Mucosa of gallbladder (tissue), 1 donor: ENCODE results near the gene PBXIP1. TPM values are rescaled to one million over a fixed set of nuclear protein-coding genes. Genes with fewer than 3 reads are reported as not detected.
A peak's percentile ranks its signal among the peaks of the same experiment; 100 is the strongest.

Source experiments
- DNase-seq: peaks from one replicate; pipeline ENCODE4 v3.0.0-alpha.2; 2020; ENCODE audit warnings: low spot score
- total RNA-seq: library from RNA; stranded (reverse); gene quantifications from one replicate; pipeline ENCODE4 v1.2.1, GENCODE V29; 2021
- donor health status: DM: no; HTN: no; CAD: no.

PBXIP1 gene, protein sequence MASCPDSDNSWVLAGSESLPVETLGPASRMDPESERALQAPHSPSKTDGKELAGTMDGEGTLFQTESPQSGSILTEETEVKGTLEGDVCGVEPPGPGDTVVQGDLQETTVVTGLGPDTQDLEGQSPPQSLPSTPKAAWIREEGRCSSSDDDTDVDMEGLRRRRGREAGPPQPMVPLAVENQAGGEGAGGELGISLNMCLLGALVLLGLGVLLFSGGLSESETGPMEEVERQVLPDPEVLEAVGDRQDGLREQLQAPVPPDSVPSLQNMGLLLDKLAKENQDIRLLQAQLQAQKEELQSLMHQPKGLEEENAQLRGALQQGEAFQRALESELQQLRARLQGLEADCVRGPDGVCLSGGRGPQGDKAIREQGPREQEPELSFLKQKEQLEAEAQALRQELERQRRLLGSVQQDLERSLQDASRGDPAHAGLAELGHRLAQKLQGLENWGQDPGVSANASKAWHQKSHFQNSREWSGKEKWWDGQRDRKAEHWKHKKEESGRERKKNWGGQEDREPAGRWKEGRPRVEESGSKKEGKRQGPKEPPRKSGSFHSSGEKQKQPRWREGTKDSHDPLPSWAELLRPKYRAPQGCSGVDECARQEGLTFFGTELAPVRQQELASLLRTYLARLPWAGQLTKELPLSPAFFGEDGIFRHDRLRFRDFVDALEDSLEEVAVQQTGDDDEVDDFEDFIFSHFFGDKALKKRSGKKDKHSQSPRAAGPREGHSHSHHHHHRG
- total RNA-seq: 208 TPM

DNA sequence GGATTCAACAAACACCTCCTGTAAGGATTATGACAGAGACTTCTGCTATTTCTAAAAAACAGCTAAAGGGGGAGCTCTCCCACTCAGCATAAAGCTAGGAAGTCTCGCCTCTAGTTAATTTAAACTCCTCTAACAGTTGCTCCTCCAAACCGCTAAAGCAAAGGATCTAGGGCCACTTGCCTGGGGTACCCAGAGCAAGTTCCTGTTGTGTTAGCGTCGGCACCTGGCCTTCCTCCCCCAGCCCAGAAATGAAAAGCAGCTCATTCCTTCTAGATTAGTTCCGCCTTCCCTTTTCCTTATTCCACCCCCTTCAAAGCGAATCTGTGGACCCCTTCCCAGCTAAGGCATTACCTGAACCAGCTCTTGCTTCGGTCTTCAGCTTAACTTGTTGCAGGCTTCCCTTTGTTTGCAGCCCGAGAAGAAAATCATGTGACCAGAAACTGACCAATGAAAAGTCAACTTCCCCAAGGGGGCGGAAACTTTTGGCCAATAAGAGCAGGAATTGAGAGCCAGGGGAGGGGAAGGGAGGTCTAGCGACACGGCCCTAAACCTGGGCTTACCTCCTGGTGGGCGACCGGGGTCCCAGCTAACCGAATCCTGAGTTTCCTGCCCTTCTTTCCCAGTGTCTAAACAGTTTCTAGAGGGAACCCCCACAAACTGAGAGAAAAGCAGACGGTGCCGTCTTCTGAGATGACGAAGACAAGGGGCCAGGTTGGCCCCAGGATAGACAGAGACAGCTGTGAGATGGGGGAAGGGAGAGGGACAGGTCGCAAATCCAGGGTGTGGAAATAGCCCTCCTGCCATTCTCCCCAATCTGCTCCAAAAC is at the start of gene PBXIP1:
Gene PBXIP1, minus strand, starts transcription at position 382 of the 826 bp plus-strand sequence. CDS start 2,378 bp downstream, outside the sequence.
- DNase-seq: peak; percentile 91

DNA sequence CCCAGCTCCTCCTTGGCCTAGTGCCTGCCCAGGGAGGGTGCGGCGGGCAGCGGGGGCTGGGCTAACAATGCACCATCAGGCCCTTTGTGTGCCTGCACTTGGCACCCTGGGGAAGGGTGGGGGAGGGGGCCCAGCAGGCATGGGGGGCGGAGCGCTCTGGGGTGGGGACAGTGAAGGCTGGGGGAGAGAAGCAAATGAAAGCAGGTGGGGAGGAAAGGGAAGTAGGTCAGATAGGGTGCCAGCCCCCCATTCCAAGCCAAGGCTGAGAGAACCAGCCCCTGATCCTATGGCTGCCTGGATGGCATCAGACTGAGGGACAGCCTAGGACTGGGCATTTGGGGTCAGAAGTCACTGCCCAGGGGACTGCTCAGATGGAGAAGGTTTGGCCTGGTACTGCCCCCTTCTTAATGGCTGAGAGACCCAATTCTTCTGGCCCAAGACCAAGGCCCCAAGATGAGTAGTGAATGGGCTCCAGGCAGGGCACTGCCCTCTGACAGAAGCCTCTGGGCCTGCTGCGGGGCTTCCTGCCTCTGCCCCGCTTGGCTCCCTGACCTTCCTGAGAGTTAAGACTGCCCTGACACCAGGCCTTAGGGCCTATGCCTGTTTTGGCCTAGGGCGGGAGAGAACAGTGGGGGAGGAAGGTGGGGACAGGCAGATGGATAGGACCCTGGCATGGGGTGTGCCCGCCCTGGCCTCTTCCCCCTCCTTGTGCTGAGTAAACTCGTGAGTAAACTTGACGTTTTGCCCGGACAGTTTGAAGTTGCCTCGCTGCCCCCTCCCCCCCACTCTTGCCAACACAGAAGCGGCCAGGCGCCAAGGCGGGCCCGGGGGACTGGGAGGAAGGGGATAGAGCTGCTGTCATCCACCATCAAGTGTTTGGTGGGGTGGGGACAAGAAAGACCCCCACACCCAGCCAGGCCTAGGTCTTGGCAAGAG is 49.4 kb upstream of the PBXIP1 start:
- DNase-seq: peak; percentile 65

DNA sequence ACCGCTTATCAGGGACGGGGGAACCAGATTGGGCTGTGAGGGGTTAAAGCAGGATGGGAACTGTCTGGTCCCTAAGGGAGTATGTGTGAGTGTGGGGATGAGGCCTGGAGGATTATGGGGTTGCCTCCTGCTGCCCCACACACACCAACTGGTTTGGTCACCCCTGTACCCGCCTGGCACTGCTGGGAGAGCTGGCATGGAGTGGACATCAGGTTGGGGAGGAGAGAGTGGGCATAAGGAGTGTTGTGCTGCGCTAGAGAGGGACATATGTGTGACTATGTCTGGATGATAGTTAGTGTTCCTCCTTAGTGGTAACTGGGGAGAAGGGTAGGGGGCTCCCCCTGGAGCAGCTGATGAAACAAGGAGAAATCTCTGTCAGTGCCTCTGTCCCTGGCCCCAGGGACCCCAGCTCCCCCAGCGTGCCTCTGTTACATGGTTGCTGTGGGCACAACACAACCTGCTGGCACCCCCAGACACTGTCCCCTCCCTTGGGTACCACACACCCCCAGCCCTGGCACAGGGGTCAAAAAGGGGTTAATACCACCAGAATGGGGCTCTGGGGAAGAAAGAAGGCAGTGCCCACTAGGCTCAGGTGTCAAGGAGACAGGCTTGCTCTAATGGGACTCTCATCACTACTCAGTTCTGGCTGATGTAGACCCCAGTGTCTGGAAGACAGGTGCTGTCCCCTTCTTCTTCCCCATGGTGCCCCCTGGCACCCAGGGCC is 48.6 kb upstream of the PBXIP1 start:
- DNase-seq: no peak

DNA sequence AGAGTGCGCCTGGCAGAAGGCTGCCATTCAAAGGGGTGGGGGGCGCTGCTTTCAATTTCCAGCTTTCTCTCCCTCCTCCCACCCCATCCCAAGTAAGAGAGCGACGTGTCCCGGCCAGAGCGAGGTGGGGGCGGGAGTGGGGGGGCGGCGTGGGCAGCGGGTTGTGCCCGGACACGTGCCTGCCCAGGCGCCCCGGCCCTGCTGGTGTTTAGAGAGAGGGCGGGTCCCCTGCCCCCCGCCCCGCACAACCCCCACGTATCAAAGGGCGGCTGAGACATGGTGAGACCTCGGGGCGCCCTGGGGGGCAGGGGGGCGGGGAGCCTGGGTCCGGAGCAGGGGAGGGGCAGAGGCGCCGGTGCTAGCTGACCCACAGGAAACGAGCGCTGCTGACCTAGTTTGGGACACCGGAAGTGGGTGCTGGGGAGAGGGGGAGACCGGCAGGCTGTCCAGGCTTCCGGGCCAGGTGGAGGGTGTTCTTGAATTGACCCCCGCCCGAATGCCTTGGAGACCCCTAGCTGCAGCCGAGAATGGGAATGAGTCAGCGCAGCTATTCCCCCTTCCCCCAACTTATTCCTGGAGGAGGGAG is 48.0 kb upstream of the PBXIP1 start:
- DNase-seq: no peak

DNA sequence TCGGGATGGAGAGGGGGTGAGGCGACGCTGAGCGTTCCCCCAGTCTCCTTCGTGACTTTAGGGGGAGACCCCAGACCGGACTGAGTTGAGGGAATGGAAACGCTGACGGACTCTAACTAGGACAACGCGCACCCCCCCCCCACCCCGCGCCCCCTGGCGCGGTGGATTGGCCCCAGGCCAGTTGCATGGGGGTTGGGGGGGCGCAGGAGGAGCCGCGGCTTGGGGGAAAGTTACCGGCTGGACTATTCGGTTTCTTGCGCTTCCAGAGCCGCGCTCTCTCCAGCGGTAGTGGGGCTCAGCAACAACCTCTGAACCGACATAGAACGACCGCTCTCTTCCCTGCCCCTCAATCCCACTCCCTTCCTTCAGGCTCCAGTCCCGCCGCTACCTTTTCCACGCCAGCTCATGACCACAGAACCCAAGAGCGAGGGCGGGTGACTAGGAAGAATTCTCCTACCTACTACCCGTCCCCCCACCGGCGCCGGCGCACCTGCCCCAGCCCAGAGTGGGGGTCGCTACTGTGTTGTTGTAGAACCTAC is 47.4 kb upstream of the PBXIP1 start:
- no peak for DNase-seq

DNA sequence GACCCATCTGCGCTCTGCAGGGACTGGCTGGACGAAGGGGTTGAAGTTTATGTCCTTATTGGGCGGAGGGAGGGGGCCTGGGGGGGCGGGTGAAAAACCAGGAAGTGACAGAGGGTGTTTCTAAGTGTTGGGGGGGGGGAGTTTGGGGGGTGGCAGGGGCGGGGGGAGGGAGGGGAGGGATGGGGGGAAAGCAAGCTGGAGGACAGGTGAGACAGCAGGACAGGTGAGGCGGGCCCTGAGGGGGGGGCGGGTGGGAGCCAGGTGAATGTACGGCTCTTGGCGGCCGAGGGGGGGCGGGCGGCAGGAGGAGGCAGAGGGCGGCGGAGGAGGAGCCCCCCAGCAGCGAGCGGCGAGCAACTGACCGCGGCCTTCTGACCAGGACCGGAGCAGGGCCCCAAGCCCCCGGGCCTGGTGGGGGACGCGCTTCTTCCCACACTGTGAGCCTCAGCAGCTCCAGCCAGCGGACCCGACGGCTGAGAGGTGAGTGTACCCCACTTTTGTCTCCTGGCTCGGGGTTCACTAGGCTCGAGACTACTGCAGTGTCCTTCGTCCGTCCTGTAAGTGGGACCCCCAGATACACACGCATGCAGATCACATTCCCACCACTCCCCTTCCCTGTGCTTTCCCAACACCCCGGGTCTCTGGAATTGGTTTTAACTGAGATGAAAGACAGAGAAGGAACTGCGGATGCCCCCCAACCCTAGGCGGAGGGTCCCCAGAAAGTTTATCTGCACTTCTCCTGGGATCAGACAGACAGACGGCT is 46.7 kb upstream of the PBXIP1 start, which contains the start of gene ZBTB7B:
Gene ZBTB7B, plus strand, starts transcription at position 339 of the 763 bp plus-strand sequence. CDS start 11,859 bp downstream, outside the sequence.
- no peak for DNase-seq

DNA sequence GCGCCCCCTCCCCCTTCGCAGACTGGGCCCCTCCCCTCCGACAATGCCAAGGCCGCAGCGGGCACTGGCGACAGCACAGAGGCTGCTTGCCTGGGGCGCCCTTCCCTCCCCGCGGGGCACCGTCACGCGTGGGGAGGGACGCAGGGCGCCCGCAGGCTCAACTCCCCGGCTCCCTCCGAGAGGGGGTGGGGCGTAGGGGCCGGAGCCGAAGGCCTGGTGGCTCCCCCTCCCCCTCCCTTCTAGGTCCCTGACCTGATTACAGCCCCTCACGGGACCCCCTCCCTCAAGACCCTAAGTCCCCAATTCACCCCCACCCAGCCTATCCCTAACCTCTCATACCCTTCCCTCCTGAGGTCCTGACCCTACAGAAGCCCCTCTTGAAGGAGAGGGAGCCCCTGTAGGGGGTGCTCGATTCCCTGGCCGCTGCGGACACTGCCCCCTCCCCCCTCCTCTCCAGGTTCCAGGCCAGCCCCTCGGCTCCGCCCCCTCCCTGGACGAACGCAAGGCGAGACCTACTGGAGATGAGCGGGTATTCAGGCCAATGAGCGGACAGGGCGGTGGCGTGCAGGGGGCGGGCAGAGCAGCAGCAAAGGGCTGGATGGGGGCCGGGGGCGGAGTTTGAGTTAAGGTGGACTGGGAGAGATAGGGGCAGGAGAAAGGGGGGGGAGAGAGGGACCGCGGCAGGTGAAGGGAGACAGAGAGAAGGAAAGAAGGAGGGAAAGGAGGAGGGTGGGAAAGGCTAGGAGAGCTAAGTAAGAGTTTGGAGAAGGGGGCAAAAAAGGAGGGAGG is 46.0 kb upstream of the PBXIP1 start:
- peak; percentile 100 for DNase-seq

DNA sequence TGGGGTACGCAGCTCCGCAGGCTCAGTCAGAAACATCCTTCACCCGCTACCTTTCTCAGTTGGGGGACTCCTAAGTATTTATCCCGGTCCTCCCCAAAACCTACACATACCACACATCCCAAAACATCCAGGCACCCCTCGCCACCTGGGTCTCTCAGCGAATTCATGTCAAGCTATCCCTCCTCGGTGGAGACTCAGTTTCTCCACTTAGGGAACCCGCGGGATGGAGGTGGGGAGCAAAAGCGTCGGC is 45.5 kb upstream of the PBXIP1 start:
- no peak for DNase-seq

DNA sequence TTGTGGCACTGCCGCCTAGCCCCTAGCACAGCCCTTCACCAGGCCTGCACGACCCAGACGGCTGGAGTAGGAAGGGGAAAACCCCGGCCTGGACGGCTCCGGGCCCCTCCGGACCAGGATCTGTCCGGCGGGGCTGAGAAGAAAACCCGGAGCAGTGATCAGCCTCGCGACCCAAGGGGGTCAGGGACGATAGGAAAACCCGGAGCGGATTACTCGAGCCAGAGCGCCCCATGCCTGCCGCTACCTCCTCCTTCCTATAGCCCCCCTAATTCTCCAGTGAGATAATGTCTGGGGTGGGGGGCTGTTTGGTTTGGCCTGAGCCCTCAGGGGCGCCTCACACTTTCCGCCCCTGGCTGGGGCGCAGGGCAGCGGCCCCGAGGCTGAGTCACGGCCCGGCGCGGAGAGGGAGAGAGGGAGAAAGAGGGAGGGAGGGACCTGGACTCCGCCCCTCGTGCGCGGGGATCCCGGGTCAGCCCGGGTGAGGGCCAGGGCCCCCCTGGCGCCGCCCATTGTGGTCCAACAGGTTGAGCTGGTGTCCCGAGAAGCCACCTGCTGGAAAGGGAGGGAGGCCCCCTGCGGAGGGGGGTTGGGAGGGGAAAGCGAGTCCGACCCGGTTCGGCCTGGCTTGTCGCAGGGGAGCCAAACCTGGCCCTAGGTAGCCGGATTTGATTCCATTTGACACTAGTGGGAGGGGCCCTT is 45.0 kb upstream of the PBXIP1 start:
- peak; percentile 91 for DNase-seq

DNA sequence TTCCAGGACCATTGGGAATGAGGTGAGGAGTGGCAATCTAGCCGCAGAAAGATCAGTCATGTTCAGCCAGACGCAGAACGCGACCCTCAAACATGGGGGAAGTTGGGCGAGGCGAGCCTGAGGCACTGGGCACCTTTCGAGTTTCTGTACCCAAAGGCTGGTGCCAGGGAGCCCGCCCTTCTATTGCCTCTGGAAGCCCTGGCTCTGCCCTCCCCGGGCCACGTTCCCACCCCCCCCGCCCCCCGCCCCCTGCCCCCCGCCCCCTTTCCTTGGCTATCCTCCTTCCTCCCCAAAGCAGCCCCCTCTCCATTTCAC is 44.5 kb upstream of the PBXIP1 start:
- DNase-seq: no peak

DNA sequence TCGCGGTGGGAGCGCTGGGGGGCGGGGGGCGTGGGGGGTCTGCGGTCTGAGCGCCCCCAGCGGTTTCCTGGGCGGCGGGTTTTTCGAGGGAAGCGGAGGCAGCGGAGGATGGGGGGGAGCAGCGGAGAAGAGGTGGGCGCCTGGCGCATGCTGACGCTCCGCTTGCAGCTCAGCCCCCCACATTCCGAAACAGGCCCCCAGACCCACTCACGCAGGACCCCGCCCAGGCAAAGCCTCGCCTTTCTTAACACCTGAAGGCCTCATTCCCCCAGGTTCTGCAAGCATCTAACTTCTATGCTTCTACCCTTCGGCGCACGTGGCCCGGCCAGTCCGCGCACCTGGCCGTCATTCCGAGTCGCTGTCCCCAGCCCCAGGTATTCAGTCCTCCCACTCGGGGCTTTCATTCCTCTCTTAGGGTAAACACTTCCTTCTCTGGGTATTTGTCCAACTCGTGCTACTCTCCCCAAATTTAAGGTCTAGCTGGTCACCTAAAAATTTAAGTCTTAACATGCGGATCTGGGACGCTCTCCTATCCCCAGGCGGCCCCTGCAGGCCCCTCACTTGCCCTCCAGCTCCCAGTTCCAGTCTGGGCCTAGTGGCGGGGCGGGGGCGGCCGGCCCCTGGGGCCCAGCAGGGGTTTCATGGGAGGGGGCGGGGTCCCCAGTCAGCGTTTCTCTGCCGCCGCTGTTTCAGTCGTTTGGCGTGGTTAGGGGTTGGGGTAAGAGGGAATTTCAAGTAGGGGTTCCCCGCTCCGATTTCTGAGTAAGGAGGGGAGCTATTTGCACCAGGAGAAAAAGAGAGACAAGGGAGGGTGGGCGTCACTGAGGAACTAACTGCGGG is 43.9 kb upstream of the PBXIP1 start:
- no peak for DNase-seq

DNA sequence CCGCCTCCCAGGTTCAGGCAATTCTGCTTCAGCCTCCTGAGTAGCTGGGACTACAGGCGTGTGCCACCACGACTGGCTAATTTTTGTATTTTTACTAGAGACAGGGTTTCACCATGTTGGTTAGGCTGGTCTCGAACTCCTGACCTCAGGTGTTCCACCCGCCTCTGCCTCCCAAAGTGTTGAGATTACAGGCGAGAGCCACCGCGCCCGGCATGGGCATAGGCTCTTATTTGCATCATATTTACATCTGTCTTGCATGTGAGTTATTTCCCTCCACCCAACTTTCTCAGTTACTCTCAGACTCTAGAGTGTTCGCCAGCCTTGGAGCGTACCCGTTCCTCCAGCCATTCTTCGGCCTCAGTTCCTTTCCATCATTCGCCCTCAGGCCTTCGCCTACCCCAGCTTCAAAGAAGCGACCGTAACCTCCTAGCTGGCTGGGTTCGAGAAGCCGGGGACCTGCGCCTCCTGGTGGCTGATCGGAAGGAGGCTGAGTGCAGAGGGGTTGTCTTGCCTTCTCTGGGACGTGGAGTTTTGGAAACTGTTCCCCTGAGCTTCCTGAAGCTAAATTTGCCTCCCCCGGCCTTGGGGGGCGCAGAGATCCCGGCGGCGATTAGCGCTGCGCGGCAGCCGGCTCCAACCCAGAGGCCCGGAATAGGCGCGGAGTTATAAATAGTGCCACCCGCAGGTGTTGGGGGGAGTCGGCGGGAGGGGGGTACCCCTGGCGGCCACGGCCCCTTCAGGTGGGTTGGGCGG is 43.1 kb upstream of the PBXIP1 start:
- DNase-seq: no peak

DNA sequence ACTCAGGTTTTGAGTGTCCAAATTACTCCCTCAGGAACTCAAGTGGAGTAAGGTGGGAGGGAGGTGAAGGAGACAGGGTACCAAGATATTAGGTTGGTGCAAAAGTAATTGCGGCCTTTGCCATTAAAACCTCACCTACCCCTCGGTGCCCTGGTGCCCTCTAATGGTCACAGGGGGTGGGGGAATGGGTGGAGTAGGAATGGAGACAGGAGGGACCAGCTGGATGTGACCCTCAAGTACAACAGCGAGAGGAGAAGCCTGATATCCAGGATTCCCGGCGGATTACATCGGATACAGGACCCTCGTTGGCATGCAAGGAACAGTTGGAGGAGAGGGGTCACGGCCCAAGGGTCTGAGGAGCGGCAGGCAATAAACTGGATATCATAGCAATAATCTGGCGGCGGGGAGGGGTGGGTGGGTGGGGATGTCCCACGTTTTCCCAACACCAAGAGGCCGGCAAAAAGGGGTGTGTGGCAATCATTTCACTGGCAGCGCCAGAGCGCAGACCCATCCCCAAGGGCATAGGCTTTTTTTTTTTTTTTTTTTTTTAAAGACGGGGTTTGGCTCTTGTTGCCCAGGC is 42.4 kb upstream of the PBXIP1 start:
- DNase-seq: no peak

DNA sequence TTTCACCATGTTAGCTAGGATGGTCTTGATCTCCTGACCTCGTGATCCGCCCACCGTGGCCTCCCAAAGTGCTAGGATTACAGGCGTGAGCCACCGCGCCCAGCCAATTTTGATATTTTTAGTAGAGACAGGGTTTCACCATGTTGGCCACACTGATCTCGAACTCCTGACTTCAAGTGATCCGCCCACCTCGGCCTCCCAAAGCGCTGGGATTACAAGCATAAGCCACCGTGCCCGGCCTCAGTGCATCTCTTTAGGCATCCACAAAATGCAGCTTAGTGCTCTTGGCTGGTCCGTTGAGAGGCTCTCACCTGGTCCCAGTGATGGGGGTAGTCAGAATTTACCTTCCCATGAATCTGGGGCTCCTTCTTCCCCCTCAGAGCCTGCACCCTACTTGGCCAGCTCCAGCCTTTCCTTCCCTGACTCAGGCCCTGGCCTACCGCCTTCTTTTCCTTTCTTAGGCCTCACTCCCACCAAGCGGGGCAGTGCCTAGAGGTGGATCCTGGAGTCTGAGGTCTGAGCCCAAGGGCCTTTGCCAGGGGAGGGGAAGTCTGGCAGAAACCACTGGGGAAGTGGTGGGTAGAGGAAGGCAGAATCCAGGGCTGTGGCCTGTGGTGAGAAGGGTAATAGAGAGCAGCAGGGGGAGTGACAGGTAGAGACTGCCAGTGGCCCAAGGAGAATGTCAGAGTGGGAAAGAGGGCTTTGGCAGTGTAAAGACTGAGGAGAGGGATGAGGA is 41.2 kb upstream of the PBXIP1 start:
- no peak for DNase-seq
